ENCODE measurements around the gene DCLK2. TPM values are rescaled to one million over a fixed set of nuclear protein-coding genes. Genes with fewer than 3 reads are reported as not detected.
A peak's percentile ranks its signal among the peaks of the same experiment; 100 is the strongest.

The DCLK2 gene
- total RNA-seq, 1 experiment from 2014 or later, result 2.7 TPM

- TF ChIP-seq ATF3 (IDR thresholded peaks at IDR 0.05), result no peak
- Histone ChIP-seq H3K9me2 (ENCODE audit: insufficient read depth) (no peaks in the 10 kb centered on the region), H3K9me3 (ENCODE audit: control insufficient read depth in 1 of 2, insufficient read depth in 1 of 2, low read depth in 1 of 2, low read length in 2 of 2) (no peaks in the 10 kb centered on the region), H4K20me1 (ENCODE audit: insufficient read depth) (no peaks in the 10 kb centered on the region), H3K27me3 (ENCODE audit: insufficient read depth, low read length) (no peaks in the 10 kb centered on the region), H3K36me3 (ENCODE audit: control insufficient read depth in 1 of 2, insufficient read depth in 2 of 2, low read length in 2 of 2) (no peaks in the 10 kb centered on the region), H3K79me2 (ENCODE audit: insufficient read depth, low read length) (no peaks in the 10 kb centered on the region), H3K27ac (ENCODE audit: low read depth, low read length) (no peak overlapping the region), H2AFZ (ENCODE audit: low read depth, low read length, poor library complexity, severe bottlenecking) (no peak overlapping the region), H3K4me2 (ENCODE audit: low read length) (peak overlapping the region; percentile 43), H3K4me3 (replicated peaks in 1 of 2; ENCODE audit: low read depth in 1 of 2, low read length in 2 of 2) (no peak overlapping the region), H3K4me1 (ENCODE audit: control insufficient read depth in 1 of 2, insufficient read depth in 2 of 2, low read length in 2 of 2) (peaks cover 0 to 15% of the 10 kb centered on the region in 2 experiments; a peak in 3 of 4 replicates), H3K9ac (ENCODE audit: low read length) (no peak overlapping the region)
- POLR2A ChIA-PET, result interaction anchor here (0.6 kb wide), 1 partner anchor 33 kb away, joined by 3 read pairs; no protein-coding TSS in a partner anchor
- DNase-seq (ENCODE audit: low read depth, low spot score) (no peak), ATAC-seq (no peak)
- RAD21 ChIA-PET (ENCODE audit: low non-redundant PET in 1 of 2, low total read pairs in 2 of 2, uncharacterized antibody in 2 of 2, unreplicated experiment in 2 of 2), result no interaction called here
- CTCF ChIA-PET, result no interaction called here
- intact Hi-C loops (cut with micrococcal nuclease), result no loop called here
- no TSS peak for BruUV-seq (replicated peaks)
These were observed 63.5 kb downstream of the DCLK2 start for GRCh38 chr4:150141756-150142155.

DNA sequence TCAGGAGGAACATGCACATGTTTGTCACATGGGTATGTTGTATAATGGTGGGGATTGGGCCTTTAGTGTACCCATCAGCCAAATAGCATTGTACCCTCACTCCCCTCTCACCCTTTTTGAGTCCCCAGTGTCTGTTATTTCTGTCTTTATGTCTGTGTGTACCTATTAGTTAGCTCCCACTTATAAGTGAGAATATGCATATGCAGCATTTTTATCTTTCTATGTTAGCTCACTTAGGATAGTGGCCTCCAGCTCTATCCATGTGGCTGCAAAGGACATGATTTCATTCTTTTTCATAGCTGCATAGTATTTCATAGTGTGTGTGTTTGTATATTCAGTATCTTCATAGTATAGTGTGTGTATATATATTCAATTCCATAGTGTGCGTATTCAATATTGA, 64.6 kb downstream of the DCLK2 start:
- POLR2A ChIA-PET, result no interaction called here

More for the DNA sequence above, 64.6 kb downstream of the DCLK2 start:
- H3K4me1 ChIP-seq (ENCODE audit: control insufficient read depth in 1 of 2, insufficient read depth in 2 of 2, low read length in 2 of 2), result peaks cover 0 to 15% of the 10 kb centered on the region in 2 experiments; a peak in 3 of 4 replicates
- CTCF ChIA-PET, result no interaction called here
- no peaks in the 10 kb centered on the region for H3K27me3 ChIP-seq (ENCODE audit: insufficient read depth, low read length)
- BruUV-seq (replicated peaks), result no TSS peak
- no peak for DNase-seq (ENCODE audit: low read depth, low spot score)
- no peak overlapping the region for H3K9ac ChIP-seq (ENCODE audit: low read length)
- no peaks in the 10 kb centered on the region for H3K79me2 ChIP-seq (ENCODE audit: insufficient read depth, low read length)
- H3K36me3 ChIP-seq (ENCODE audit: control insufficient read depth in 1 of 2, insufficient read depth in 2 of 2, low read length in 2 of 2), result no peaks in the 10 kb centered on the region
- no peak overlapping the region for H3K4me2 ChIP-seq (ENCODE audit: low read length)
- no peaks in the 10 kb centered on the region for H3K9me2 ChIP-seq (ENCODE audit: insufficient read depth)
- ATAC-seq, result no peak
- H3K4me3 ChIP-seq (replicated peaks in 1 of 2; ENCODE audit: low read depth in 1 of 2, low read length in 2 of 2), result no peak overlapping the region
- no peak for TF ChIP-seq ATF3 (IDR thresholded peaks at IDR 0.05)
- TF ChIP-seq CBX3 (IDR thresholded peaks at IDR 0.05; ENCODE audit: low read depth), result no peak
- no peak for TF ChIP-seq EZH2phosphoT487 (IDR thresholded peaks at IDR 0.05; ENCODE audit: borderline replicate concordance)
- H3K9me3 ChIP-seq (ENCODE audit: control insufficient read depth in 1 of 2, insufficient read depth in 1 of 2, low read depth in 1 of 2, low read length in 2 of 2), result no peaks in the 10 kb centered on the region
- no peak overlapping the region for H2AFZ ChIP-seq (ENCODE audit: low read depth, low read length, poor library complexity, severe bottlenecking)
- RAD21 ChIA-PET (ENCODE audit: low non-redundant PET in 1 of 2, low total read pairs in 2 of 2, uncharacterized antibody in 2 of 2, unreplicated experiment in 2 of 2), result no interaction called here
- no peaks in the 10 kb centered on the region for H4K20me1 ChIP-seq (ENCODE audit: insufficient read depth)
- no peak overlapping the region for H3K27ac ChIP-seq (ENCODE audit: low read depth, low read length)
- intact Hi-C loops (cut with micrococcal nuclease), result no loop called here

Data from HCT116 (cell line).